HEK293 (cell line): Measurements from ENCODE around the gene NDE1.

Experiments
- BCL11A ChIP-seq: fragments of 450-650 bp; formaldehyde crosslinking; IDR thresholded peaks from 2 replicates; pipeline ENCODE4 v1.5.1; 2016; ENCODE audit warnings: low read depth, missing biosample characterization, missing genetic modification characterization
- CTCF ChIP-seq: fragments of 450-650 bp; formaldehyde crosslinking; IDR thresholded peaks from 2 replicates; pipeline ENCODE4 v1.5.1; 2016; ENCODE audit warnings: missing biosample characterization, missing genetic modification characterization
- MEIS1 ChIP-seq: sonication (generic); formaldehyde crosslinking; IDR thresholded peaks from 2 replicates; pipeline ENCODE4 v1.8.1; 2022; ENCODE audit warnings: missing genetic modification reagents, mild to moderate bottlenecking, borderline replicate concordance
- PBX3 ChIP-seq: sonication (generic); formaldehyde crosslinking; IDR thresholded peaks from 2 replicates; pipeline ENCODE4 v1.8.1; 2022; ENCODE audit warnings: mild to moderate bottlenecking, moderate library complexity, missing genetic modification reagents
- SCRT2 ChIP-seq: fragments of 450-650 bp; formaldehyde crosslinking; IDR thresholded peaks from 2 replicates; pipeline ENCODE4 v1.5.1; 2016; ENCODE audit warnings: missing biosample characterization, missing genetic modification characterization
- ZBTB10 ChIP-seq: fragments of 450-650 bp; formaldehyde crosslinking; IDR thresholded peaks from 2 replicates; pipeline ENCODE4 v1.5.1; 2016; ENCODE audit warnings: missing biosample characterization, missing genetic modification characterization
- ZBTB26 ChIP-seq: fragments of 450-650 bp; formaldehyde crosslinking; optimal IDR thresholded peaks from 2 replicates; pipeline ENCODE3; 2016; ENCODE audit warnings: missing biosample characterization, mild to moderate bottlenecking, missing genetic modification characterization
- ZNF18 ChIP-seq: fragments of 450-650 bp; formaldehyde crosslinking; IDR thresholded peaks from 2 replicates; pipeline ENCODE4 v1.5.1; 2016; ENCODE audit warnings: missing biosample characterization, missing genetic modification characterization
- ZNF184 ChIP-seq: fragments of 450-650 bp; IDR thresholded peaks from 2 replicates; pipeline ENCODE4 v1.5.1; 2018; ENCODE audit warnings: missing biosample characterization, mild to moderate bottlenecking, missing genetic modification characterization
- ZNF747 ChIP-seq: fragments of 450-650 bp; formaldehyde crosslinking; IDR thresholded peaks from 2 replicates; pipeline ENCODE4 v1.5.1; 2016; ENCODE audit warnings: missing biosample characterization, missing genetic modification characterization
- ZNF768 ChIP-seq: fragments of 450-650 bp; formaldehyde crosslinking; IDR thresholded peaks from 2 replicates; pipeline ENCODE4 v1.5.1; 2018; ENCODE audit warnings: missing biosample characterization, mild to moderate bottlenecking, missing genetic modification characterization
- ZSCAN18 ChIP-seq: fragments of 450-650 bp; formaldehyde crosslinking; IDR thresholded peaks from 2 replicates; pipeline ENCODE4 v1.5.1; 2016; ENCODE audit warnings: missing biosample characterization, missing genetic modification characterization

GRCh38 chr16:15639061-15639568 is 10.9 kb upstream of the NDE1 start:
- TF ChIP-seq ZBTB10 (tag by site-specific recombination) (no peak), CTCF (tag by site-specific recombination) (no peak), MEIS1 (CRISPR knock-in tag) (no peak), BCL11A (tag by site-specific recombination) (no peak), ZBTB26 (tag by site-specific recombination) (no peak), ZNF18 (tag by site-specific recombination) (no peak), ZNF768 (tag by site-specific recombination) (no peak), ZNF747 (no peak), SCRT2 (tag by site-specific recombination) (no peak), ZSCAN18 (tag by site-specific recombination) (no peak), PBX3 (CRISPR knock-in tag) (no peak), ZNF184 (no peak)
